Thymus (tissue), 11 donors: ENCODE data around the gene HBP1. TPM values are rescaled to one million over a fixed set of nuclear protein-coding genes. Genes with fewer than 3 reads are reported as not detected.
A peak's percentile ranks its signal among the peaks of the same experiment; 100 is the strongest.

Experiments
- DNase-seq, 9 donors: peaks; one replicate each; pipeline ENCODE4 v3.0.0-alpha.2; 2013; ENCODE audit warnings: low spot score in 9 of 9, low read depth in 6 of 9, missing footprints in 1 of 9
- H3K27ac ChIP-seq, 2 donors: one replicate each; pipeline ENCODE4 v1.5.1; 2013; ENCODE audit warnings: control low read depth in 1 of 2, low read depth in 1 of 2, low read length in 1 of 2, mild to moderate bottlenecking in 1 of 2, moderate library complexity in 1 of 2
- H3K27me3 ChIP-seq, 2 donors: one replicate each; pipeline ENCODE4 v1.5.1; 2013; ENCODE audit warnings: low read length in 1 of 2; ENCODE audit not compliant: control insufficient read depth in 2 of 2, insufficient read depth in 1 of 2
- H3K36me3 ChIP-seq, 2 donors: one replicate each; pipeline ENCODE4 v1.5.1; 2013; ENCODE audit warnings: low read length in 1 of 2, mild to moderate bottlenecking in 1 of 2, moderate library complexity in 1 of 2; ENCODE audit not compliant: control insufficient read depth in 2 of 2, insufficient read depth in 2 of 2
- H3K4me1 ChIP-seq, 2 donors: one replicate each; pipeline ENCODE4 v1.5.1; 2013; ENCODE audit warnings: low read length in 2 of 2; ENCODE audit not compliant: control insufficient read depth in 2 of 2, insufficient read depth in 2 of 2
- H3K4me3 ChIP-seq, 2 donors: one replicate each; pipeline ENCODE4 v1.5.1; 2013; ENCODE audit warnings: low read length in 2 of 2, control low read depth in 1 of 2, mild to moderate bottlenecking in 1 of 2
- H3K9me3 ChIP-seq, 2 donors: one replicate each; pipeline ENCODE4 v1.5.1; 2013; ENCODE audit warnings: low read length in 1 of 2, mild to moderate bottlenecking in 1 of 2; ENCODE audit not compliant: control insufficient read depth in 2 of 2, insufficient read depth in 1 of 2
- WGBS: extraction: QIAGEN DNeasy Blood & Tissue Kit; methylation state at CpG from one replicate; pipeline ENCODE4 v1.1.7; 2013; 5-methylcytosine and 5-hydroxymethylcytosine counted together
- polyA plus RNA-seq: library from polyadenylated mRNA; stranded (reverse); fragments of 200-250 nt; gene quantifications from one replicate; pipeline ENCODE4 v1.2.3, GENCODE V29; 2013
- total RNA-seq: library from RNA; stranded (reverse); fragments of 120-200 nt; gene quantifications from one replicate; pipeline ENCODE4 v1.2.4, GENCODE V29; 2013
- donor health status: healthy.

HBP1 gene
- total and polyA plus RNA-seq, 2 donors = 56.7 to 64.1 TPM

- no peak for DNase-seq
- no peak overlapping the region for H3K27ac ChIP-seq
- no peaks in the 10 kb centered on the region for H3K4me1 ChIP-seq
- WGBS = 94% methylated on average over 5 of the region's 5 CpGs
- no peaks in the 10 kb centered on the region for H3K36me3 ChIP-seq
- H3K4me3 ChIP-seq = no peak overlapping the region
- no peaks in the 10 kb centered on the region for H3K9me3 ChIP-seq
- no peaks in the 10 kb centered on the region for H3K27me3 ChIP-seq
Measured at GRCh38 chr7:107162475-107162874, 6.3 kb upstream of the HBP1 start.

- no peak overlapping the region for H3K27ac ChIP-seq
- no peaks in the 10 kb centered on the region for H3K4me1 ChIP-seq
- no peaks in the 10 kb centered on the region for H3K36me3 ChIP-seq
- H3K9me3 ChIP-seq = no peaks in the 10 kb centered on the region
- no peak overlapping the region for H3K4me3 ChIP-seq
- WGBS = 65% methylated on average over 2 of the region's 2 CpGs
- no peak for DNase-seq
- H3K27me3 ChIP-seq = no peaks in the 10 kb centered on the region
Measured at GRCh38 chr7:107164092-107164491, 4.7 kb upstream of the HBP1 start.

GRCh38 chr7:107165341-107165740 lies 3.5 kb upstream of the HBP1 start:
- Histone ChIP-seq H3K4me1 (no peaks in the 10 kb centered on the region), H3K36me3 (no peaks in the 10 kb centered on the region), H3K27me3 (no peaks in the 10 kb centered on the region), H3K4me3 (no peak overlapping the region), H3K27ac (no peak overlapping the region), H3K9me3 (no peaks in the 10 kb centered on the region)
- DNase-seq = no peak
- 93% methylated on average over 3 of the region's 3 CpGs for whole genome bisulfite sequencing

GRCh38 chr7:107166736-107167426 lies 1.9 kb upstream of the HBP1 start:
- Histone ChIP-seq H3K36me3 (peaks cover 0 to 5% of the 10 kb centered on the region in 2 donors), H3K4me3 (peak overlapping the region; percentile 48 to 66), H3K9me3 (no peaks in the 10 kb centered on the region), H3K4me1 (no peaks in the 10 kb centered on the region), H3K27ac (peak overlapping the region in 1 of 2 donors; percentile 97), H3K27me3 (no peaks in the 10 kb centered on the region)
- 49% methylated on average over 5 of the region's 5 CpGs for WGBS
- no peak for DNase-seq

- WGBS = 0% methylated on average over 15 of the region's 15 CpGs
- H3K4me3 ChIP-seq = peak overlapping the region; percentile 48 to 66
- H3K36me3 ChIP-seq = peaks cover 0 to 5% of the 10 kb centered on the region in 2 donors
- H3K4me1 ChIP-seq = no peaks in the 10 kb centered on the region
- H3K9me3 ChIP-seq = no peaks in the 10 kb centered on the region
- H3K27me3 ChIP-seq = no peaks in the 10 kb centered on the region
- DNase-seq = peak in 8 of 9 donors; percentile 29 to 88 (median 48)
- peak overlapping the region; percentile 97 to 99 for H3K27ac ChIP-seq
Measured at GRCh38 chr7:107167483-107168232, 1.1 kb upstream of the HBP1 start.

- Histone ChIP-seq H3K4me1 (no peaks in the 10 kb centered on the region), H3K36me3 (peaks cover 0 to 5% of the 10 kb centered on the region in 2 donors), H3K4me3 (peak overlapping the region; percentile 76 to 87), H3K9me3 (no peaks in the 10 kb centered on the region), H3K27ac (peak overlapping the region; percentile 92 to 99), H3K27me3 (no peaks in the 10 kb centered on the region)
- DNase-seq = peak; percentile 56 to 85 (median 74)
- under 1% methylated on average over 73 of the region's 73 CpGs for whole genome bisulfite sequencing
Measured at GRCh38 chr7:107169120-107170050, 582 bp downstream of the HBP1 start.

- Histone ChIP-seq H3K27ac (peak overlapping the region; percentile 92 to 99), H3K4me3 (peak overlapping the region; percentile 76 to 87), H3K36me3 (peaks cover 0 to 5% of the 10 kb centered on the region in 2 donors), H3K4me1 (no peaks in the 10 kb centered on the region), H3K9me3 (no peaks in the 10 kb centered on the region), H3K27me3 (no peaks in the 10 kb centered on the region)
- WGBS = 12% methylated on average over 13 of the region's 13 CpGs
- peak in 1 of 9 donors; percentile 7 for DNase-seq
Measured at GRCh38 chr7:107170051-107170915, 1.5 kb downstream of the HBP1 start.

- Histone ChIP-seq H3K27ac (no peak overlapping the region), H3K9me3 (no peaks in the 10 kb centered on the region), H3K36me3 (peaks cover 0 to 5% of the 10 kb centered on the region in 2 donors), H3K4me3 (no peak overlapping the region), H3K4me1 (no peaks in the 10 kb centered on the region), H3K27me3 (no peaks in the 10 kb centered on the region)
- 99% methylated on average over 12 of the region's 12 CpGs for WGBS
- DNase-seq = no peak
Measured at GRCh38 chr7:107171496-107171895, 2.7 kb downstream of the HBP1 start.
